ENCODE results near the gene LRCH4. TPM values are rescaled to one million over a fixed set of nuclear protein-coding genes. Genes with fewer than 3 reads are reported as not detected.

Gene LRCH4
- total and polyA plus RNA-seq, 3 donors from 2014 or later = 159 to 378 (median 314) TPM

DNA sequence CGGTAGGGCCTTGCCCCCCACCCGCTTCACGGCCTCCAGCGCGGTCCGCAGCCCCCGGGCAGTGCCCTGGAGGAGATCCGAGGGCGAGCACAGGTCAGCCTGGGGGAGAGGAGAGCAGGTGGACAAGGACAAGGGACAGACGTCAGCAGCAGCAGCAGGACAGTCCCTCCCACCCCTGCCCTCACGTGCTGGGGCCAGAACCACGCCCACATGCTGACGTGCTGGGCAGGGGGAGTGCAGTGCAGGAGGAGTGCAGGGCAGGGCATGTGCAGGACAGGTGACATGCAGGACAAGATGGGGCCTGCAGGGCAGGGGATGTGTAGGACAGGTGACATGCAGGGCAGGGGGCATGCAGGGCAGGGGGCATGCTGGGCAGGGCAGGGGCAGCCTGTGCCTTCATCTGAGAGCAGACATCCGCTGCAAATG, 10.7 kb downstream of the LRCH4 start:
- intact Hi-C loops (cut with DNase I; ENCODE audit: low total_unique reads) = no loop called here
- Histone ChIP-seq H3K36me3 (ENCODE audit: low read depth, missing control alignments) (no peaks in the 10 kb centered on the region), H3K4me3 (no peak overlapping the region), H3K9me3 (no peaks in the 10 kb centered on the region), H3K4me1 (peaks cover under 1% of the 10 kb centered on the region), H3K27ac (peak overlapping the region; percentile 49 to 71), H3K27me3 (no peaks in the 10 kb centered on the region)
- WGBS, 2 donors = 63 to 76% methylated on average over 14 of the region's 14 CpGs
- DNase-seq = peak; percentile 91
- no peak for TF ChIP-seq POLR2A (IDR thresholded peaks at IDR 0.05)
- TF ChIP-seq, protein P1, sequence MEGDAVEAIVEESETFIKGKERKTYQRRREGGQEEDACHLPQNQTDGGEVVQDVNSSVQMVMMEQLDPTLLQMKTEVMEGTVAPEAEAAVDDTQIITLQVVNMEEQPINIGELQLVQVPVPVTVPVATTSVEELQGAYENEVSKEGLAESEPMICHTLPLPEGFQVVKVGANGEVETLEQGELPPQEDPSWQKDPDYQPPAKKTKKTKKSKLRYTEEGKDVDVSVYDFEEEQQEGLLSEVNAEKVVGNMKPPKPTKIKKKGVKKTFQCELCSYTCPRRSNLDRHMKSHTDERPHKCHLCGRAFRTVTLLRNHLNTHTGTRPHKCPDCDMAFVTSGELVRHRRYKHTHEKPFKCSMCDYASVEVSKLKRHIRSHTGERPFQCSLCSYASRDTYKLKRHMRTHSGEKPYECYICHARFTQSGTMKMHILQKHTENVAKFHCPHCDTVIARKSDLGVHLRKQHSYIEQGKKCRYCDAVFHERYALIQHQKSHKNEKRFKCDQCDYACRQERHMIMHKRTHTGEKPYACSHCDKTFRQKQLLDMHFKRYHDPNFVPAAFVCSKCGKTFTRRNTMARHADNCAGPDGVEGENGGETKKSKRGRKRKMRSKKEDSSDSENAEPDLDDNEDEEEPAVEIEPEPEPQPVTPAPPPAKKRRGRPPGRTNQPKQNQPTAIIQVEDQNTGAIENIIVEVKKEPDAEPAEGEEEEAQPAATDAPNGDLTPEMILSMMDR (IDR thresholded peaks at IDR 0.05) = no peak

DNA sequence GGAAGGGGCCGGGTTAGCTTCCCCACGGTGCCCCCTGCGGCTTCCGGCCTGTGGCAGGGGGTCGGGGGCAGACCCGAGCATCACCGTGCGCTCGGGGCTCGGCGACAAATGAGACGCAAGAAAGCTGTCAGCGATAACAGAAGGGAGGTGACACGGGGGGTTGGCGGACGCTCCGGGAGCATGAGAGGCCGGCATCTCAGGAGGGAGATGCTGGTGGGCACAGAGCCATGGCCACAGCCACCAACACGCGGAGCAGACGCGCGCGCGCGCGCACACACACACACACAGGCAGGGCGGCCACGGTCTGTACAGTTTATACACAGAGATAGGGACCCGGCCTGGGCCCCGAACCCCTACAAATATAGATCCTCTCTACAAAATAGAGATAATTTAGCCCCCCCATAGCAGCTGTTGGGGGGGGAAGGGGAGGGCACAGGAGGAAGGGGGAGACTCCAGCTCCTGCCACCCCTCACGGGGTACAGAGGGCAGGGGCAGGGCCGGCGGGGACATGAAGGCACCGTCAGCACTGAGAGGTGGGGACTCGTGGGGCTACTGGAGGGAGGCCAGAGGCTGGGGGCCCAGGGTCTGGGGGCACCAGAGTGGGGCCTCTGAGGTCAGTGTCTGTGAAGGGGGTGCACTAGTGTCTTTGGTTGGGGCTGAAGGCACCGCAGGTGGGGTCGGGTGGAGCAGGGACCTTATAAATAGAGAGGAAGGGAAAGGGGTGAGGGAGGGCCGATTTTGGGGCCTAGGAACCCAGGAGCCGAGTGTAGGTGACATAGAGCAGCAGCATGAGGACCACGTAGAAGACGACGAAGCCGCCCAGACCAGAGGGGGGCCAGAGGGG, 11.3 kb downstream of the LRCH4 start:
- peaks cover 7% of the 10 kb centered on the region for H3K4me1 ChIP-seq
- H3K36me3 ChIP-seq (ENCODE audit: low read depth, missing control alignments) = no peaks in the 10 kb centered on the region
- H3K27ac ChIP-seq = peak overlapping the region; percentile 49 to 71
- WGBS, 2 donors = 72 to 73% methylated on average over 24 to 44 of the region's 44 CpGs
- intact Hi-C loops (cut with DNase I; ENCODE audit: low total_unique reads) = no loop called here
- H3K4me3 ChIP-seq = no peak overlapping the region
- no peaks in the 10 kb centered on the region for H3K27me3 ChIP-seq
- DNase-seq = no peak
- no peaks in the 10 kb centered on the region for H3K9me3 ChIP-seq
- TF ChIP-seq, protein P1 (IDR thresholded peaks at IDR 0.05) = no peak
- no peak for TF ChIP-seq POLR2A (IDR thresholded peaks at IDR 0.05)

DNA sequence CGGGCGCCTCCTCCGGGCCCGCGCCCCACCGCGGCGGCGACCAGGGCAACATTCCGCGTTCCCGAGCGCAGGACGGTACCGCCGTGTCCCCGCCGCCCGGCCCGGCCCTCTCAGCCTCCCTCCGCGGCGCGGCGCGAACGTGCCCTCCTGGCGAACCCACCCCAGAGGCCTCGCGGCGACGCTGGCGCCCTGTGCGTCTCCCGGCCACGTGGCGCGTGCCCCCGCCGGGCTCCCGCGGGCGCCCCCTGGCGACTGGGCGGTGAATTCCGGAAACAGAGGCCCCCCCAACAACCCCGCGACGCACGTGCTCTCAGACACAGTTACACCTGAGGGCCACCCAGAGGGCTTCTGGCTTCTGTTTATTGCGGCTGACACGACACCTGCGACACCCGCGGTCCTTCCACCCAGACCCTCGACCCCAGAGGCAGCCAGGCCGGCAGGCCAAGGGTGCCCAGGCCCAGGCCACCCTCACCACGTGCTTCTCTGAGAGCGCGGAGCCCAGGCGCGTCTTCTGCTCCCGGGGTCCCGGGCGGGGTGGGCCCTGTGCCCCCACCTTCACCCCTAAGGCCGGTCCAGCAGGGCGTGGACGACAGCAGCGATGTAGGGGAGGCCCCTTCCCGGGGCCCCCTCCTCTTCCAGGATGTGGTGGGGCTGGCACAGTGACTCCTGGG, 12.1 kb downstream of the LRCH4 start, which contains the start of gene SAP25:
Gene SAP25, minus strand, starts transcription at position 210 of the 671 bp plus-strand sequence. Its CDS starts 158 bp downstream, at position 52.
- Histone ChIP-seq H3K4me1 (peaks cover 15% of the 10 kb centered on the region), H3K4me3 (peak within 1 kb of the TSS; percentile 27 to 41), H3K27me3 (no peaks in the 10 kb centered on the region), H3K36me3 (ENCODE audit: low read depth, missing control alignments) (no peaks in the 10 kb centered on the region), H3K9me3 (no peaks in the 10 kb centered on the region), H3K27ac (peak within 1 kb of the TSS; percentile 49 to 71)
- TF ChIP-seq, protein P1 (IDR thresholded peaks at IDR 0.05) = peak in 2 of 3 experiments; percentile 42 to 53
- no peak for TF ChIP-seq POLR2A (IDR thresholded peaks at IDR 0.05)
- intact Hi-C loops (cut with DNase I; ENCODE audit: low total_unique reads) = no loop called here
- WGBS, 2 donors = 72 to 88% methylated on average over 12 to 69 of the region's 70 CpGs
- DNase-seq = peak; percentile 56

DNA sequence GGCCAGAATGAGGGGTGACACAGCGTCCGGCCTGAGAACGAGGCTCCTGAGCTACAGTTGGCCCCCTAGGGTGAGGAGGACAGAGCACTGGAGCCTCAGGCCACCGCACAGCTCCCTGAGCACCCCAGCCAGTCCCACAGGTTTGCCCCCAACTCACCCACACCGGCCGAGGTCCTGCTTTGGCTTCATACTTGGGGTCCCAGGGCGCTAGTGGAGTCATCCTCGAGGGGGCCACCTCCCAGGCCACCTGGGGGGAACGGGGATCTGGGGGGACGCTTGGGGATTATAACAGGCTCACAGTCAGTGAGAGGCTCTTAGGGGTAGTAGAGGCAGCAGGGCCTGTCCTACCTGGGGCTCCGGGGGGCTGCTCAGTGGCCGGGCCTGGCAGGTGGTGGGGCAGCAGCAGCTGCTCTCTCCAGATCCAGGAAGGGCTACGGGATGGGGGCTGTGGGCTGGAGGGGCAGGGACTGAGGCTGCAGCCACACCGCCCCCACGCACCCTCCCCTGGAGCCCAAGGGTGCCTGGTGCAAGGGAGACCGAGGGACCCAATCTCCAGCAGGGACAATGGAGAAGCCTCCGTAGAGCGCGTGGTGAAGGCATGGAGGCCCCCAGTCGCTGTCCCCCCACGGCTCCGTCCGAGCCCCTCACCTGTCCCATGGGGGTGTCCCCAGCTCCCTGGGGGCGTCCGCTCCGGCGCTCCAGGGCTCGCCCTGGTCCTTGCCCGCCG, 12.8 kb downstream of the LRCH4 start:
- Histone ChIP-seq H3K4me1 (peaks cover 22% of the 10 kb centered on the region), H3K4me3 (peak overlapping the region; percentile 27 to 41), H3K27me3 (no peaks in the 10 kb centered on the region), H3K9me3 (no peaks in the 10 kb centered on the region), H3K36me3 (ENCODE audit: low read depth, missing control alignments) (no peaks in the 10 kb centered on the region), H3K27ac (no peak overlapping the region)
- 78 to 79% methylated on average over 12 to 22 of the region's 30 CpGs for WGBS, 2 donors
- intact Hi-C loops (cut with DNase I; ENCODE audit: low total_unique reads) = no loop called here
- no peak for DNase-seq
- TF ChIP-seq, protein P1 (IDR thresholded peaks at IDR 0.05) = no peak
- no peak for TF ChIP-seq POLR2A (IDR thresholded peaks at IDR 0.05)

All from testis (tissue), 3 donors.